AML-193 (cell line): ENCODE measurements around the gene TTLL7.
"Not testable (repeated sequence)": the region's sequence is repeated elsewhere in the genome, so short reads cannot be mapped to it uniquely, and the experiment has no call there.

Experiments
- DNase-seq, 2 experiments: peaks; one replicate each; lab custom pipeline; 2025; lab: John Stamatoyannopoulos, UW

The TTLL7 gene

DNA sequence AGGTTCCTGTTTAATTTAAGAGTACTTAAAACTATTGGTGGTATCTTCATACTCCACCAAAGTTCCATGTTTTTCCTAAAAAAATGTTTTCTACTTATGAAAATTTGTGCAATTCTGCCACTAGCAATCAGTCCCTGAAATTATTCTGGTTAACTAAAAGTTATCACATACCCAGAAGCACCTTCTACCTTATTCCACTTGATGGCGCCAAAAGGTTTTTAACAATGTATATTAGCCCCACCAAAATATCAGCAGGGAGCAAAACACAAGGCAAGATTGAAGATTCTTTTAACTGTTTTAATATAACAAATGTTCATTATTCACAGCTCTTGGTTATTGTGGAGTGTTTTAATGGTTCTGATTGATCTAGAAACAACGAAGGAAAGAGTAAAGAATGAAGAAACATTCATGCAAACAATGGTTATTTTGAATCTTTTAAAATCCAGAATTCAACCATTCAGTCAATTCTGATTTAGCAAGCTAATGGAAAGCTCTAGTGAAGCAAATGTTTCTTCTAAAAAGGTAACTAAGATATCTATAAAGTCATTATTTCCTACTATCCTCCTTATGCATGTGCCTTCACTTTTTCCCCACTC is 67.2 kb downstream of the TTLL7 start:
- DNase-seq, result peak; percentile 43 to 49

GRCh38 chr1:83929184-83929583 is 69.7 kb downstream of the TTLL7 start:
- DNase-seq, result no peak

DNA sequence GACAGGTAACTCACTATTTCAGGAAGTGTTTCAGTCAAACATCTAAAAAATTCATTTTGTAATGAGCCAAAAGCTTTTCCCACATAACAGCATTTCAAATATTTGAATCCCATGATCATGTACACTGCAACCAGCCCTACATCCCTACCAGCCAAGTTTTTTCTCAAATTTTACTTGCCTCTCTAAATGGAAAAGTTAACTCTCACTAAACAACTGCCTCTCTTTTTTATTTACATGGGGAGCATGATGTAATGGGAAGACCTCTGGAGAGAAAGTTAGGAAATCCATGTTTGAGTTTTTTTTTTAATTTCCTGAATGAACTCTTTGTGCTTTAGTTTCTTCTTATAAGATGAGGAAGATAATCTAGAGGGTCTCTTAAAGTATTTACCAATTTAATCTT is 70.5 kb downstream of the TTLL7 start:
- DNase-seq, result no peak

DNA sequence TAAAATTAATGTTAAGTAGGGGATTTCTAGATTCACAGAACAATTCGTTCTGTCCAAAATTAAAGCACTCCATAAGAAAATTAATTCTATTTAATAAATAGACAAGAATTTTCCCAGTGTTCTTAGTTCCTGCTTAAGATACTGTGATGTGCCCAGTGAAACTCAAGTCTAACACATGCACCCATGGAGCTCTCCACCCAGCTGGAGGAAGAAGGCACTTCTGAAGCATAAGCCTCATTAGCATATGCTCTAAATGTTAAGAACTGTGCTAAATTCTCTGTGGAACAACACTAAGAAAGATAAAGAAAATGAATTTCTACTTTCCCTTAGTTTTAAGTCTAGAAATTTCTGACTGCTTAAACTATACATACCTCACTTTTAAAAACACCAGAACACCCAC is 71.2 kb downstream of the TTLL7 start:
- DNase-seq, result no peak

GRCh38 chr1:83927061-83927460 is 71.9 kb downstream of the TTLL7 start:
- DNase-seq, result no peak

GRCh38 chr1:83923553-83923952 is 75.4 kb downstream of the TTLL7 start:
- no peak for DNase-seq

- no peak for DNase-seq
Measured at GRCh38 chr1:83922431-83922830, 76.5 kb downstream of the TTLL7 start.

- DNase-seq, result no peak
Measured at GRCh38 chr1:83920320-83920719, 78.6 kb downstream of the TTLL7 start.

- no peak for DNase-seq
Measured at GRCh38 chr1:83919872-83920271, 79.1 kb downstream of the TTLL7 start.

- no peak for DNase-seq
Measured at GRCh38 chr1:83918688-83919285, 80.1 kb downstream of the TTLL7 start.

- DNase-seq, result no peak
Measured at GRCh38 chr1:83917959-83918358, 81.0 kb downstream of the TTLL7 start.

- DNase-seq, result not testable (repeated sequence)
Measured at GRCh38 chr1:83916094-83916493, 82.8 kb downstream of the TTLL7 start.

GRCh38 chr1:83912876-83913275 is 86.1 kb downstream of the TTLL7 start:
- DNase-seq, result no peak

- no peak for DNase-seq
Measured at GRCh38 chr1:83910461-83910860, 88.5 kb downstream of the TTLL7 start.

DNA sequence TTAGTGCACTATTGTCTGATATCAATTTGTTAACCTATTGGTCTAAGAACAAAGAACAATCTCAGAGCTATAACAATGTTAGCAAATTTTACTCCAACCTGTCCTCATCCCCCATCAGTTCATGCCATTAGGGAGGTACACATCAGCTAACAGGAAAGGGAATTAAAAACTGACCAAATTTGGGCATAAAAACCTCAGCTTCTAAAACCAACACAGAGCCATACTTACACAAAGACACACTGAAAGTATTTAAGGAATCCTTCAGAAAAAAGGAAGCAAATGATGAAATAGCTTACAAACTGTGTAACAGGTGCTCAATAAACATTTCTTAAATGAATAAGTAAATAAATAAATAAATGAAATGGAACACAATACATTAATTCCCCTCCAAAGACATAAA is 89.2 kb downstream of the TTLL7 start:
- no peak for DNase-seq

DNA sequence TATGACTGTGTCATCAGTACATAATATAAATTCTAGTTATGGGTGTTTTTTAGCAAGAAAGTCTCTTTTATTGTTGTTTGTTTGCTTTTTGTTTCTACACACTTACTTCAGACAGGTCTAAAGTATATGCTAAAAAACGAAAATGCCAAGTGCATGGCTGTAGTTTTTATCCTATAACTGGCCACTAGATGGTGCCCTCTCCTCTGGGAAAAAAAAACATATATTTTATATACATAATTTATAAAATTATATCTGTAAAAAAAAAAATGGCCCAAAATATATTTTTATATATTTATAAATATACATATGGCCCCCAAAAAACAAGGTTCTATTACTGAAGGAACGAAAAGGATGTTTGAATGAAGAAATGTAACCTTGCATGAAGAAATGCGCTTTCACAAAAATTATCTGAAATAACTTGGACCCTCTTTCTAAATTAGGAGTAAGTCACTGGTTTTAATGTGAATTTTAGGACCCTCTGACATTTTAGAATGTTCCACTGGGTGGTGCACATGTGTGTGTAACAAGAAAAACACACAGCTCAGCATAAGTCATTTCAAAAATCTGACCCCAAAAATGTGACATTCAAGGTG is 93.5 kb downstream of the TTLL7 start:
- DNase-seq, result peak in 1 of 2 experiments; percentile 21

DNA sequence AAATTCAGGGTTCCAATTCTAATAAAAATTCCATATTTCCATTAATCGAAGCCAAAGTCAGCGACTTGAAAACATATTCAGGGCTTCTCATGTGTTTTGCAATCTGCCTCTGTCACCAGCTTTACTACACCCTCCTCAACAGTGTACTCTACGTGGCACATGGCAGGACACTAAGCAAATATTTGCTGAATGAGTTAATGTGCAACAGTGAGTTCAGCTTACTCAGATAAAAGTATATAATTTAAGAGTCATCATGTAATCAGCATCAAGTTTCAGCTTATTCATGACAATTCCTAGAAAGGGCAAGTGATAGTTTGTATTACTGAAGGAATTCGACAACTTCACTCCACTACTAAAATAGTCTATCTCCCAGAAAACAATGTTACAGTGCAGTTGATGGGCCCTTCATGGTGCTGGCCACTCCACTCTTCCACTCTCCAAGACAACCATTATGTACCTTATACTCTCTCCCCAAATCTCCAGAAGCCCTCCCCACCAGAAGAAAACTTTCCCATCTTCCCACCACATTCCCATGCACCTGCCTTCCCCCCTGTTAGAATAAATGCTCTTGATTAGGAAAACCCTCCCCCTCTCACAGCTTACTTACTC is 97.3 kb downstream of the TTLL7 start:
- no peak for DNase-seq

DNA sequence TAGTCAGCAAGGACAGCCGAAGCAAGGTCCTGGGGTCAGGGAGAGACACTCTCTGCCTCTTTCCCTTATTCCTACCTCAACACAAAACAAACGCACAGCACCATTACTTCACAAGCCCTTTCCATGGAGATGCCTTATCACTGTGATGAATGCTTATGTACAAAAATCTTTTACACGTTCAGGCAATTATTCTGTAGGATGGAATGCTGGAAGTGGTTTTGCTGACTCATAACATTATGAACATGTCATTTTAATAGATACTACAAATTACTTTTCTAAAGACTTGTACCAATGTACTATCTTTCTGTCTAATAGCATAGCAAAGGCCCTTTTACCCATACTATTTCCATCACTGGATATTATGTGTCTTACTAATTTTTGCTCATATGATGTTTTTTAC is 98.4 kb downstream of the TTLL7 start:
- no peak for DNase-seq

GRCh38 chr1:83897516-83897915 is 101.4 kb downstream of the TTLL7 start:
- no peak for DNase-seq

- no peak for DNase-seq
Measured at GRCh38 chr1:83896299-83896698, 102.6 kb downstream of the TTLL7 start.

DNA sequence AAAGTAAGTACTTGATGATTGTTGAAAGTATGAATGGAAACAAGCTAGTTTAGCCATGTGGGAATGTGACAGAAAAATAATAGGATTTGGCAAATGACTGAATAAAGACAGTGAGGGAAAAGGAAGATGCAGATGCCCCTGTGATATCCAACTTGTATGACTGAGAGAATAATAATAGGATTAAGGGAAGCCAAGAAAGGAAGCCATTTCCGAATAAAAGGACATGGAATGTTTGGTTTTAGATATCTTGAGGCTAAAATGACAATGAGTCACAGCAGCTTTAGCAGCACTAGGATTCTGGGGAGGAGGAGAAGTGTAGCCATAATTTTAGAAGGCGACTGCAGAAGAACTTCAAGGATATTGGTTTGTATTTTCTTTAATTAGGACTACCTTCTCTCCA is 109.2 kb downstream of the TTLL7 start:
- no peak for DNase-seq

DNA sequence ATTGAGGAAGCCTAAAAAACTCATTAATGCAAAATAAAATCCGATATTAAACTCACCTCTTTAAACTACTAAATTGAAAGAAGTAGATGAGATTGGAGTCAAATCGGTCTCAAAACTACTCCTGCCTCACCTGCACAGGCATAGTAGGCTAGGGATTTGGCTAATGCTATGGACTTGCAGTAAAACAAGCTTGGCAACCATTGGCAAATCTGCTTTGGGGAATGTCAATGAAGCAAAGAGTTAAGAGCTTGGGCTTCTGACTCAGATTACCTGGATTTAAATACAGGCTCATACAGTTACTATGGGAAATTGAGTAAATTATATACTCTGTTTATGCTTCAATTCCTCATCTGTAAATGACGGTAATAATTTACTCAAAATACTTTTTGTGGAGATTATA is 111.4 kb downstream of the TTLL7 start:
- DNase-seq, result no peak

DNA sequence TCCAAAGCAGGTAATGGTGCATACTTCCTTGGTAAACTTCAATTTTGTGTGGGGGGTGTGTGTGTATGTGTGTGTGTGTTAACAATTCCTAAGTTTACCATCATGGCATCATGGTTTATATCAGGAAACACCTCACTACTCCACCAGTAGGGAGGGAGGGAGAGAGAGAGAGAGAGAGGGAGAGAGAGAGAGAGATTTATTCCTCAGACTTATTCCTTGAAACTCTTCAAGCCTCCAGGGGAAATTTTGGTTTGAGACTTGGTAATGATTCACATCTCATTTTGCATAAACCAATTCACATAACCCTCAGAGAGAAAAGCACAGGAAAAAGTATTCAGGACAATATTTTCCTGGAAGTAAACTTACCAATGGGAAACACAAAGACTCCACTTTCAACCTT is 115.0 kb downstream of the TTLL7 start:
- no peak for DNase-seq
